GM18511 (cell line): ENCODE results near the gene CDCP2.

Experiments used
- ATAC-seq: cut with Tn5 transposase; IDR thresholded peaks from one replicate; pipeline ENCODE4 v1.9.1; 2021; ENCODE audit warnings: mild to moderate bottlenecking, moderate library complexity; ENCODE audit not compliant: unreplicated experiment

Gene CDCP2

GRCh38 chr1:54137534-54138061 is 15.2 kb downstream of the CDCP2 start:
- ATAC-seq = no peak

- no peak for ATAC-seq
These were observed 15.8 kb downstream of the CDCP2 start for GRCh38 chr1:54136963-54137533.

GRCh38 chr1:54136269-54136896 is 16.4 kb downstream of the CDCP2 start:
- no peak for ATAC-seq

GRCh38 chr1:54135436-54136120 is 17.2 kb downstream of the CDCP2 start:
- ATAC-seq = no peak

- ATAC-seq = no peak
These were observed 18.5 kb downstream of the CDCP2 start for GRCh38 chr1:54134295-54134694.

GRCh38 chr1:54132495-54132894 is 20.3 kb downstream of the CDCP2 start:
- ATAC-seq = no peak

GRCh38 chr1:54131419-54131818 is 21.4 kb downstream of the CDCP2 start:
- ATAC-seq = no peak

- ATAC-seq = no peak
These were observed 22.9 kb downstream of the CDCP2 start for GRCh38 chr1:54129858-54130257.

- ATAC-seq = no peak
These were observed 25.1 kb downstream of the CDCP2 start for GRCh38 chr1:54127594-54128300.

GRCh38 chr1:54126271-54126815 is 26.5 kb downstream of the CDCP2 start:
- ATAC-seq = no peak

GRCh38 chr1:54125386-54126070 is 27.3 kb downstream of the CDCP2 start:
- no peak for ATAC-seq

- ATAC-seq = no peak
These were observed 27.9 kb downstream of the CDCP2 start for GRCh38 chr1:54124906-54125305.

- no peak for ATAC-seq
These were observed 28.3 kb downstream of the CDCP2 start for GRCh38 chr1:54124472-54124871.

- no peak for ATAC-seq
These were observed 29.8 kb downstream of the CDCP2 start for GRCh38 chr1:54122992-54123391.

GRCh38 chr1:54122135-54122751 is 30.6 kb downstream of the CDCP2 start:
- no peak for ATAC-seq

- no peak for ATAC-seq
These were observed 31.2 kb downstream of the CDCP2 start for GRCh38 chr1:54121482-54122134.

GRCh38 chr1:54120698-54121481 is 31.9 kb downstream of the CDCP2 start:
- no peak for ATAC-seq

- no peak for ATAC-seq
These were observed 32.6 kb downstream of the CDCP2 start for GRCh38 chr1:54120018-54120697.
